Omental fat pad (tissue), 4 donors: ENCODE measurements around the gene FGF5. TPM values are rescaled to one million over a fixed set of nuclear protein-coding genes. Genes with fewer than 3 reads are reported as not detected.

Experiments
- ATAC-seq: fragments of 150-250 bp; one replicate; pipeline ENCODE4 v1.9.1; 2016; ENCODE audit warnings: mild to moderate bottlenecking, moderate library complexity; ENCODE audit not compliant: low FRiP score
- DNase-seq: peaks from one replicate; pipeline ENCODE4 v3.0.0-alpha.2; 2019; ENCODE audit warnings: low spot score
- CTCF ChIP-seq, 3 donors: fragments of 450-650 bp; IDR thresholded peaks; one replicate each; pipeline ENCODE4 v1.5.1; 2016 to 2017; ENCODE audit warnings: antibody characterized with exemption in 3 of 3, mild to moderate bottlenecking in 3 of 3, moderate library complexity in 2 of 3
- total RNA-seq, 4 donors: library from RNA; depleted of rRNA; stranded (reverse); fragments of >200 nt; gene quantifications; one replicate each; pipeline ENCODE4 v1.1.0, GENCODE V29; 2016

Gene FGF5
- total RNA-seq, 4 donors from 2014 or later: 0.09 TPM; not detected in 3

- DNase-seq (no peak), ATAC-seq (no peak)
- TF ChIP-seq CTCF (IDR thresholded peaks at IDR 0.05): no peak
Measured at GRCh38 chr4:80294206-80294605, 27.7 kb downstream of the FGF5 start.

GRCh38 chr4:80295336-80295735 is 28.9 kb downstream of the FGF5 start:
- ATAC-seq (no peak), DNase-seq (no peak)
- no peak for TF ChIP-seq CTCF (IDR thresholded peaks at IDR 0.05)

- DNase-seq: no peak
- no peak for ATAC-seq
- TF ChIP-seq CTCF (IDR thresholded peaks at IDR 0.05): no peak
Measured at GRCh38 chr4:80295826-80296225, 29.4 kb downstream of the FGF5 start.

GRCh38 chr4:80301884-80302283 is 35.4 kb downstream of the FGF5 start:
- ATAC-seq (no peak), DNase-seq (no peak)
- TF ChIP-seq CTCF (IDR thresholded peaks at IDR 0.05): no peak

- ATAC-seq: no peak
- no peak for TF ChIP-seq CTCF (IDR thresholded peaks at IDR 0.05)
- no peak for DNase-seq
Measured at GRCh38 chr4:80302616-80303223, 36.3 kb downstream of the FGF5 start.

GRCh38 chr4:80305466-80305865 is 39.0 kb downstream of the FGF5 start:
- ATAC-seq (no peak), DNase-seq (no peak)
- no peak for TF ChIP-seq CTCF (IDR thresholded peaks at IDR 0.05)

- TF ChIP-seq CTCF (IDR thresholded peaks at IDR 0.05): no peak
- ATAC-seq (no peak), DNase-seq (no peak)
Measured at GRCh38 chr4:80306260-80306659, 39.8 kb downstream of the FGF5 start.
